Astrocyte of the cerebellum (primary cell): ENCODE data around the gene ZFP69B.

Experiments
- DNase-seq: peaks from one replicate; pipeline ENCODE4 v3.0.0-alpha.2; 2011; ENCODE audit warnings: low read depth
- H3K4me3 ChIP-seq: 2 replicates; pipeline ENCODE4 v1.5.1; 2011; ENCODE audit warnings: mild to moderate bottlenecking, low read depth, low read length, moderate library complexity
- in situ Hi-C: cut with HindIII; loops from 2 replicates; pipeline ENCODE4 v1.10.0; 2017; ENCODE audit warnings: low sequenced_read_pairs
- TF ChIP-seq, protein P1 (sequence below): IDR thresholded peaks from 2 replicates; pipeline ENCODE4 v1.5.1; 2012; ENCODE audit warnings: low read length, low read depth, moderate library complexity, mild to moderate bottlenecking; ENCODE audit errors: missing control alignments

The ZFP69B gene

GRCh38 chr1:40454873-40455272 lies 4.6 kb downstream of the ZFP69B start:
- in situ Hi-C loops: no loop called here
- DNase-seq: no peak
- no peak overlapping the region for H3K4me3 ChIP-seq
- TF ChIP-seq, protein P1, sequence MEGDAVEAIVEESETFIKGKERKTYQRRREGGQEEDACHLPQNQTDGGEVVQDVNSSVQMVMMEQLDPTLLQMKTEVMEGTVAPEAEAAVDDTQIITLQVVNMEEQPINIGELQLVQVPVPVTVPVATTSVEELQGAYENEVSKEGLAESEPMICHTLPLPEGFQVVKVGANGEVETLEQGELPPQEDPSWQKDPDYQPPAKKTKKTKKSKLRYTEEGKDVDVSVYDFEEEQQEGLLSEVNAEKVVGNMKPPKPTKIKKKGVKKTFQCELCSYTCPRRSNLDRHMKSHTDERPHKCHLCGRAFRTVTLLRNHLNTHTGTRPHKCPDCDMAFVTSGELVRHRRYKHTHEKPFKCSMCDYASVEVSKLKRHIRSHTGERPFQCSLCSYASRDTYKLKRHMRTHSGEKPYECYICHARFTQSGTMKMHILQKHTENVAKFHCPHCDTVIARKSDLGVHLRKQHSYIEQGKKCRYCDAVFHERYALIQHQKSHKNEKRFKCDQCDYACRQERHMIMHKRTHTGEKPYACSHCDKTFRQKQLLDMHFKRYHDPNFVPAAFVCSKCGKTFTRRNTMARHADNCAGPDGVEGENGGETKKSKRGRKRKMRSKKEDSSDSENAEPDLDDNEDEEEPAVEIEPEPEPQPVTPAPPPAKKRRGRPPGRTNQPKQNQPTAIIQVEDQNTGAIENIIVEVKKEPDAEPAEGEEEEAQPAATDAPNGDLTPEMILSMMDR: no peak

DNA sequence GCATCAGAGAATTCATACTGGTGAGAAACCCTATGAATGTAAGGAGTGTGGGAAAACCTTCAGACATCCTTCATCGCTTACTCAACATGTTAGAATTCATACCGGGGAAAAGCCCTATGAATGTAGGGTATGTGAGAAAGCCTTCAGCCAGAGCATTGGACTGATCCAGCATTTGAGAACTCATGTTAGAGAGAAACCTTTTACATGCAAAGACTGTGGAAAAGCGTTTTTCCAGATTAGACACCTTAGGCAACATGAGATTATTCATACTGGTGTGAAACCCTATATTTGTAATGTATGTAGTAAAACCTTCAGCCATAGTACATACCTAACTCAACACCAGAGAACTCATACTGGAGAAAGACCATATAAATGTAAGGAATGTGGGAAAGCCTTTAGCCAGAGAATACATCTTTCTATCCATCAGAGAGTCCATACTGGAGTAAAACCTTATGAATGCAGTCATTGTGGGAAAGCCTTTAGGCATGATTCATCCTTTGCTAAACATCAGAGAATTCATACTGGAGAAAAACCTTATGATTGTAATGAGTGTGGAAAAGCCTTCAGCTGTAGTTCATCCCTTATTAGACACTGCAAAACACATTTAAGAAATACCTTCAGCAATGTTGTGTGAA lies 12.8 kb downstream of the ZFP69B start:
- in situ Hi-C loops: no loop called here
- TF ChIP-seq, protein P1: no peak
- DNase-seq: no peak
- H3K4me3 ChIP-seq: no peak overlapping the region

DNA sequence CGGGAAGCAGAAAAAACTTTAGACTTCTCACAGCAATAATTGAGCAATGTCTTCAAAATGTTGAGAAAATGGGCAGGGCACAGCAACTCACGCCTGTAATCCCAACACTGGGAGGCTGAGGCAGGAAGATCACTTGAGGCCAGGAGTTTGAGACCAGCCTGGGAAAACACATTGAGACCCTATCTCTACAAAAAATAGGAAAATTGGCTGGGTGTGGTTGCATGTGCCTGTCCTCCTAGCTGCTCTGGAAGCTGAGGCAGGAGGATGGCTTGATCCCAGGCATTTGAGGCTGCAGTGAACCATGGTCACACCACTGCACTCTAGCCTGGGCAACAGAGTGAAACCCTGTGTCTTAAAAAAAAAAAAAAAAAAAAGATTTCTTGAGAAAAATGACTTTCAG lies 19.1 kb downstream of the ZFP69B start:
- H3K4me3 ChIP-seq: no peak overlapping the region
- TF ChIP-seq, protein P1: no peak
- no peak for DNase-seq
- in situ Hi-C loops: no loop called here

DNA sequence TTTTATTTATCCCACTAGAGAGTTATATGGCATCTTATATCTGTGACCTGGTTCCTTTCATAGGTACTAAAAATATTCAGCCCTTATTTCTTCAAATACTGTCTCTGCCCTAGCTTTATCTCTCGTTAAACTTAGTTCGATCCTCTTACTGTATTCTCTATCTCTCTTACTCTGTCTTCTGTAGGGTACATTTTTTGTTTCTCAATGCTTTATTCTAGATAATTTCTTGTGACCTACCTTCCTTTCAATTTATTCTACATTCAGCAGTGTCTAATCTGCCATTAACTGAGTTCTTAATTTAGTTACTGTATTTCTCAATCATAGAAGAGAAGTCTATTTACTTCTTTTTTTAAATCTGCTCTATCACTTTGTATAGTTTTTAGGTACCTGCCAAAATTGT lies 25.0 kb downstream of the ZFP69B start:
- in situ Hi-C loops: no loop called here
- TF ChIP-seq, protein P1: no peak
- H3K4me3 ChIP-seq: no peak overlapping the region
- no peak for DNase-seq

- DNase-seq: peak; percentile 12
Measured at GRCh38 chr1:40476924-40477677, 26.8 kb downstream of the ZFP69B start, which contains the start of gene ZFP69. Gene ZFP69, plus strand, starts transcription at chr1:40477290. Its CDS starts 2,072 bp downstream, at chr1:40479362.

DNA sequence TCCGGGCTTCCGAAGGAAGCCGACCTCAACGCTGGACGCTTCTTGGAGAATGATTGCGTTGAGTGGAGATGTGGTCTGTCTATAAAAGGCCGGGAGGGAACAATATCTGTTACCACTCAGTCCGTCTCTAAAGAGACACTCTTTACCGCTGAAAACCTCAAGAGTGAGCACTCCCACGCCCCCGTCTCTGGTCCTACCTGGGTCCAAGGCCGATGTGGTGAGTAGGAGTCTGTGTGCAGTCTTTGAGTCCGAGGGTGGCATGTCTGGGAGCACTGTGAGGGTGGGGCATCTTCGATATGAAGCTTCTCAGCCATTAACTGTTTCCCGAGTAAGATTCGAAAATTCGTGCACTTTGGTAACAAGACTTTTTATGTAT lies 27.4 kb downstream of the ZFP69B start:
- in situ Hi-C loops: no loop called here

More at GRCh38 chr1:40476924-40477677, 26.8 kb downstream of the ZFP69B start, which contains the start of gene ZFP69:
- TF ChIP-seq, protein P1: no peak
- in situ Hi-C loops: no loop called here
- peak within 1 kb of the TSS; percentile 57 for H3K4me3 ChIP-seq

More for the DNA sequence above, 27.4 kb downstream of the ZFP69B start:
- TF ChIP-seq, protein P1: no peak
- no peak for DNase-seq
- H3K4me3 ChIP-seq: peak overlapping the region; percentile 57
